ENCODE results near the gene MYPOP. TPM values are rescaled to one million over a fixed set of nuclear protein-coding genes. Genes with fewer than 3 reads are reported as not detected.

The MYPOP gene
- total and polyA plus RNA-seq, 10 of the 15 experiments (the other 5 are each of a cell fraction or from before 2014, with no cell fraction given) = 0.47 to 9.4 (median 1.4) TPM

DNA sequence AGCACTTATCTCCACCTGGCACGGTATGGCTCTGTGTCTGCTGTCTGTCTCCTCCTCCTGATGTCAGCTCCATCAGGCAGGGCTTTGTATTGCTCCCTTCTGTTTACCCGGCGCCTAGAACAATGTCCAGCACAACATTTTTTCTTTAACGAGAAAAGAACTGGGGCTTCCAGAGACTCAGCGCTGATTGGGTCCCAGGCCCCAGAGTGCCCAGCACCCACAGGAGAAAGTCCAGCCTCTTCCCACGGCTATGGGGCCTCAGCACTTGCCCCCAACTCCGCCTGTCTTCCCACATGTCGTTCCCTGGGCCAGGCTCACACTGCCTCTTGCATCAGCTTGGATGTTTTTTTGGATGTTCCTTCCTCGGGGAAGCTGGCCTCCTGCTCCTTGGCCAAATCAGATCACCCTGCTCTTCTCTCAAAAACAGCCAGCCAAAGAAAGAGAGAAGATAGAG, 6.9 kb downstream of the MYPOP start:
- RAD21 ChIA-PET (ENCODE audit: unreplicated experiment) = no interaction called here
- Histone ChIP-seq H3K4me2 (ENCODE audit: control insufficient read depth, insufficient read depth) (no peak overlapping the region), H3K36me3 (ENCODE audit: control insufficient read depth in 2 of 2, insufficient read depth in 2 of 2, low read length in 1 of 2) (no peaks in the 10 kb centered on the region; a peak in 2 of 4 replicates), H4K20me1 (ENCODE audit: control insufficient read depth, insufficient read depth) (no peaks in the 10 kb centered on the region), H3K27ac (ENCODE audit: control insufficient read depth, insufficient read depth) (no peak overlapping the region), H3K4me1 (ENCODE audit: control insufficient read depth, insufficient read depth, low read length) (peaks cover 6% of the 10 kb centered on the region; the same call in 1 of the 2 replicates), H3K79me2 (ENCODE audit: control insufficient read depth, insufficient read depth, low read length) (peaks cover under 1% of the 10 kb centered on the region; the same call in 1 of the 2 replicates), H3K9me3 (replicated peaks; ENCODE audit: control insufficient read depth, insufficient read depth, low read length) (no peaks in the 10 kb centered on the region), H2AFZ (ENCODE audit: control insufficient read depth, low read depth, low read length) (no peak overlapping the region), H3K4me3 (no peak overlapping the region), H3K9ac (ENCODE audit: control insufficient read depth, insufficient read depth, low read length) (no peak overlapping the region), H3K27me3 (replicated peaks in 1 of 2; ENCODE audit: control insufficient read depth in 2 of 2, insufficient read depth in 2 of 2, low read length in 1 of 2) (no peaks in the 10 kb centered on the region)
- intact Hi-C loops (cut with micrococcal nuclease; ENCODE audit: unreplicated experiment) (no loop called here), in situ Hi-C loops (cut with MboI) (no loop called here)
- DNase-seq (ENCODE audit: low read depth, low spot score) (no peak), ATAC-seq (no peak), FAIRE-seq (no peak)
- no peak for TF ChIP-seq POLR2AphosphoS5 (IDR thresholded peaks at IDR 0.05; ENCODE audit: low read length)
- no peak for TF ChIP-seq MTA3 (IDR thresholded peaks at IDR 0.05; ENCODE audit: borderline replicate concordance, low read length)
- TF ChIP-seq SRF (IDR thresholded peaks at IDR 0.05; ENCODE audit: low read depth in 2 of 2, low read length in 2 of 2) = no peak
- no peak for TF ChIP-seq NR2F1 (conservative IDR thresholded peaks at IDR 0.05)
- no peak for TF ChIP-seq HDAC2 (IDR thresholded peaks at IDR 0.05)
- TF ChIP-seq NFYA (IDR thresholded peaks at IDR 0.05; ENCODE audit: borderline replicate concordance, low read depth, low read length) = no peak
- no peak for TF ChIP-seq CBFB (IDR thresholded peaks at IDR 0.05; ENCODE audit: low read depth)
- no peak for TF ChIP-seq FOS (IDR thresholded peaks at IDR 0.05; ENCODE audit: borderline replicate concordance, extremely low read depth, insufficient read length)
- TF ChIP-seq, protein P1, sequence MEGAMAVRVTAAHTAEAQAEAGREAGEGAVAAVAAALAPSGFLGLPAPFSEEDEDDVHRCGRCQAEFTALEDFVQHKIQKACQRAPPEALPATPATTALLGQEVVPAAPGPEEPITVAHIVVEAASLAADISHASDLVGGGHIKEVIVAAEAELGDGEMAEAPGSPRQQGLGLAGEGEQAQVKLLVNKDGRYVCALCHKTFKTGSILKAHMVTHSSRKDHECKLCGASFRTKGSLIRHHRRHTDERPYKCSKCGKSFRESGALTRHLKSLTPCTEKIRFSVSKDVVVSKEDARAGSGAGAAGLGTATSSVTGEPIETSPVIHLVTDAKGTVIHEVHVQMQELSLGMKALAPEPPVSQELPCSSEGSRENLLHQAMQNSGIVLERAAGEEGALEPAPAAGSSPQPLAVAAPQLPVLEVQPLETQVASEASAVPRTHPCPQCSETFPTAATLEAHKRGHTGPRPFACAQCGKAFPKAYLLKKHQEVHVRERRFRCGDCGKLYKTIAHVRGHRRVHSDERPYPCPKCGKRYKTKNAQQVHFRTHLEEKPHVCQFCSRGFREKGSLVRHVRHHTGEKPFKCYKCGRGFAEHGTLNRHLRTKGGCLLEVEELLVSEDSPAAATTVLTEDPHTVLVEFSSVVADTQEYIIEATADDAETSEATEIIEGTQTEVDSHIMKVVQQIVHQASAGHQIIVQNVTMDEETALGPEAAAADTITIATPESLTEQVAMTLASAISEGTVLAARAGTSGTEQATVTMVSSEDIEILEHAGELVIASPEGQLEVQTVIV (IDR thresholded peaks at IDR 0.05; ENCODE audit: borderline replicate concordance, partially characterized antibody) = no peak
- TF ChIP-seq EZH2 (IDR thresholded peaks at IDR 0.05; ENCODE audit: borderline replicate concordance, control insufficient read depth, low read depth, low read length) = no peak
- TF ChIP-seq PML (IDR thresholded peaks at IDR 0.05; ENCODE audit: low read length) = no peak
- POLR2A ChIA-PET = no interaction called here
- no TSS peak for BruUV-seq (replicated peaks)
- CTCF ChIA-PET = interaction anchor here (1.6 kb wide), 1 partner anchor 32 kb away, joined by 4 read pairs; the partner anchor contains the start of gene FOXA3
- 88% methylated on average over 9 of the region's 9 CpGs for WGBS (ENCODE audit: insufficient coverage, insufficient replicate concordance, low lambda C conversion rate, missing lambda C conversion rate)
- SMC1A ChIA-PET (ENCODE audit: uncharacterized antibody, unreplicated experiment) = interaction anchor here (1.0 kb wide), 1 partner anchor 30 kb away, joined by 3 read pairs; no protein-coding TSS in a partner anchor

Data from GM12878 (cell line).